Glomerular endothelial cell (primary cell): ENCODE data around the gene ANKMY1. TPM values are rescaled to one million over a fixed set of nuclear protein-coding genes. Genes with fewer than 3 reads are reported as not detected.
"Not testable (repeated sequence)": the region's sequence is repeated elsewhere in the genome, so short reads cannot be mapped to it uniquely, and the experiment has no call there.

ENCODE experiments used
- DNase-seq: peaks from one replicate; pipeline ENCODE4 v3.0.0-alpha.2; 2011; ENCODE audit warnings: low read depth, low spot score; ENCODE audit errors: extremely low read depth
- total RNA-seq: library from RNA; depleted of rRNA; stranded (reverse); fragments of >200 nt; gene quantifications from 2 replicates; pipeline ENCODE4 v1.2.3, GENCODE V29; 2015

The ANKMY1 gene
- total RNA-seq, 1 donor from 2014 or later, result 8.3 TPM

DNA sequence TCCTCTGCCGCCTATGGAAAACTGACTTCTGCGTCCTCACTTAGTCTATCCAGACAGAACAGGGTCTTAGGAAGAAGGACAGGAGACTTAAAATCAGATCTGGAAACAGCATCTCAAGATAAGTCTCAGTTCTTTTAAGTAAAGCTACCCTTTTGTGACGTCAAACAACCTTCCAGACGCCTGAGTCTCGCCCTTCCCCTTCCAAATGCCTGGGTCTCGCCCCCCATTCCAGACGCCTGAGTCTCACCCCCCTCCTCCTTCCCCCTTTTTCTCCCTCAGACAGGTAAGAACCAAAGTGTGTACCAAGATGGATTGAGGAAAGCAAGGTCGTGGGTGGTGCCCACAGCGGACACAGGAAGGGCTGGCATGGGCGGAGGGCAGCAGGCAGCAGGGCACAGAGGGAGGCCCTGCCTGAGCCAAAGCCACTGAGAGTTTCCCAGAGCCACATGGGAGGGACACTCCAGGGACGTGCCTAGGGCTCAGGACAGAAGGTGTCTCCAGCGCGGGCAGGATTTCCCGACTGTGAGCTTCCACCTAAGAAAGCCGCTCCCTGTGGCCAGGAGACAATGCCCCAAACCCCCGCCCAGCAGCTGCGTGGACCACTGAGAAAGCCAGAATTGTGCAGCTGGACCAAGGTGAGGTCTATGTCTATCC is 51.3 kb downstream of the ANKMY1 start:
- no peak for DNase-seq

DNA sequence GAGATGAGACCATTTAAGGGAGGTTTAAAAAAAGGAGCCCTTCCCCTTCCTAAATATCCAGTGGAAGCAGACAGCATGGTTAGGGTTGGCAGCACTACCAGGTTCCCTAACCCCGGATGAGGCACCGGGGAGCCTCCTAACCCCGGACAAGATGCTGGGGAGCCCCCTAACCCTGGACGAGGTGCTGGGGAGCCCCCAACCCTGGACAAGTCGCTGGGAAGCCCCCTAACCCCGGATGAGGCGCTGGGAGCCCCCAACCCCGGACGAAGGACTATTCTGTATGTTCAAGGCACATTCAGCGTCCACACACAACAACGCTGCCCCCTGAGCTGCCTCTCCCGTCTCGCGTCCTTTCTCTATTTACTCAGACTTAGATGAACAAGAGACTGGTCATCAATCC is 51.9 kb downstream of the ANKMY1 start:
- no peak for DNase-seq

DNA sequence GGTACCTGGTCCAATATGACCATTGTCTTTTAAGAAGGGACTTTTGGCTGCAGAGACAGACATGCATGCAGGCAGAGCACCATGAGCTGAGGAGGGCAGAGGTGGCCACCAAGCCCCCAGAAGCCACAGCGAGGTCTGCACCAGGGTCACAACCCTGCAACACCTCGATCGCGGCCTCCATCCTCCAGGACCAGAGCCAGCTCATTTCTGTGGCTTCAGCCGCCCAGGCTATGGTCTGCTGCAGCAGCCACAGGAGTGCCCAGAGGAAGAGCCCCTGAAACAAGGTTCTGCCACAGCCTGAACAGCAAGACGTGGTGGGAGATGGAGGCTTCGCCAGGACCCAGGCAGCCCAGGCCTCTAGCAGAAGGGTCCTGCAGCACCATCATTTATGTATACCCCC is 53.9 kb downstream of the ANKMY1 start:
- no peak for DNase-seq

DNA sequence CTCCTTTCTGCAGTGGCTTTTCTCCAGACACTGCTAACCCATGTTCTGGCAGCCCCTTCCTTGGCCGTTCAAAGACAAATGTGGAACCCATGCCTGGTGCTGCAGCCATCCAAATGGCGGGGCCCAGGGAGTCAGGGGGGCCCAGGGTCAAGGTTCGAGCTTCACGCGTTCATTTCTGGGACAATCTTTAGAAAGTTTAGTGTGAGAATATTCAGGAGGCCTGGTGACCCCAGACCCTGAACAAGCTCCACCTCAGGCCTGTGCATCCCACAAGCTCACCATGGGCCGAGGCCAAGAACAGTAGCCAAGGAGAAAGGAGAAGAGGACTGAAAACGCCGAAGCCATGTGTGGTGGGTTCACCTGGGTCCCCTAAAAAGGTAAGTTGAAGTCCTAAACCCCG is 54.4 kb downstream of the ANKMY1 start:
- no peak for DNase-seq

DNA sequence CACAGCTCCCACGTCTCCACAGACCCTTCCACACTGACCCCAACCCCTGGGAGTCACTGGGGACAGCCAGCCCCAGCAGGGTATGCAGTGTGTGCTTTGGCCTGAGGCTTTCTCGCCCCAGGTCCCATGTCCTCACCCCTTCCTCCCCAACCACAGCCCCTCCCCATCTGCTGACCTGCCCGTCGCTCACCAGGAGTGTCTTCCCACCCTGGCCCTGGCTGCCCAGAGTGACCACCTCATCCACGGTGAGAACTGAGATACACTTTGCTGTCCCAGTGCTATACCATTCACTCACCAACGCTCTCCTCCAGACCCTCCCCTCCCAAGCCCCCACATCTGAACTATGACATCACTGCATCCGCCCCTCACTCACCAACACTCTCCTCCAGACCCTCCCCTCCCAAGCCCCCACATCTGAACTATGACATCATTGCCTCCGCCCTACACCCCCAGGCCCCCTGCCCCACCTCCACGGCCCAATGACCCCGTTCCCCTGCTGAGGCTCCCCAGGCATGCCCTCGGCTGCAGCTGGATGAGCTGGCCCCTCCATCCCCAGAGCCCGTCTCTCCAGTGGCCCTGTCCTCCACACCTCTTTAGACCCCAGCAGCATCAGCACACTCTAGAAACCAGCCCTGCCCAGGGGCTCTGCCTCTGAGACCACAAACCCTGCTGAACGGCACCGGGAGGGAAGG is 55.2 kb downstream of the ANKMY1 start:
- DNase-seq, result no peak

DNA sequence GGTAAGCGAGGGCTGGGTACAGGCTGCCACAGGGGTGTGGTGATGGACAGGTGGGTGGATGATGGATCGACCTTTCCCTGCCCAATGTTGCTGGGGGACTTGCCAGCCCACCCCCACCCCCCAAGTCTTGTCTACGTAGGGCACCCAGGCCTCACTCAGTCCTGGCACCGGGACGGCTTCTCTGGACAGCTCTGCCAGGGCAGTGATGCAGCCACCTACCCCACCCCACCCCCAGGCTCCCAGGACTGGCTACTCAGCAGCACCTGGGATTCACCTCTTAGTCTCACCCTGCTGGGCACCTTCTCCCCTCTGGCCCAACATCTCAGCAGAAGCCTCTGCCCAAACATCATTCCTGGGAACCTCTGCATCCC is 55.7 kb downstream of the ANKMY1 start:
- no peak for DNase-seq

DNA sequence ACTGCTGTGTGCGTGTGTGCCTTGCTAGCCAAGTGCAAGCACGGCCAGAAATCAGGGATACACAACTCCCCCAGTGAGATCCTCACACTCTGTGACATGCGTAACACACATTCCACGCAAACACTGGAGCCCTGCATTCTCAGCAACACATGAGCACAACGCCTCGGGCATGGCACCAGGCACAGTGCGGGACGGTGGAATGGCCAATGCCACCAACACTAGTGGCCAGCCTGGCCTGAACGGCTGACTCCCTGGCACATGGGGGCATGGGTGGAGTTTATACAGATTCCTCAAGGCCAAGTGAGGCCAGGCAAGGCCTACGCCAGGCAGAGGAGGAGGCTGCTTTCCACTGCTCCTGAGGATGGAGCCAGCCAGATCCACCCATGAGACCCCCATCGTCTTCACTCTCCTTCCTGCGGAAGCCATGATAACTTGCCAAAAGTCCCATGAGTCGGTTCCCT is 56.2 kb downstream of the ANKMY1 start:
- no peak for DNase-seq

DNA sequence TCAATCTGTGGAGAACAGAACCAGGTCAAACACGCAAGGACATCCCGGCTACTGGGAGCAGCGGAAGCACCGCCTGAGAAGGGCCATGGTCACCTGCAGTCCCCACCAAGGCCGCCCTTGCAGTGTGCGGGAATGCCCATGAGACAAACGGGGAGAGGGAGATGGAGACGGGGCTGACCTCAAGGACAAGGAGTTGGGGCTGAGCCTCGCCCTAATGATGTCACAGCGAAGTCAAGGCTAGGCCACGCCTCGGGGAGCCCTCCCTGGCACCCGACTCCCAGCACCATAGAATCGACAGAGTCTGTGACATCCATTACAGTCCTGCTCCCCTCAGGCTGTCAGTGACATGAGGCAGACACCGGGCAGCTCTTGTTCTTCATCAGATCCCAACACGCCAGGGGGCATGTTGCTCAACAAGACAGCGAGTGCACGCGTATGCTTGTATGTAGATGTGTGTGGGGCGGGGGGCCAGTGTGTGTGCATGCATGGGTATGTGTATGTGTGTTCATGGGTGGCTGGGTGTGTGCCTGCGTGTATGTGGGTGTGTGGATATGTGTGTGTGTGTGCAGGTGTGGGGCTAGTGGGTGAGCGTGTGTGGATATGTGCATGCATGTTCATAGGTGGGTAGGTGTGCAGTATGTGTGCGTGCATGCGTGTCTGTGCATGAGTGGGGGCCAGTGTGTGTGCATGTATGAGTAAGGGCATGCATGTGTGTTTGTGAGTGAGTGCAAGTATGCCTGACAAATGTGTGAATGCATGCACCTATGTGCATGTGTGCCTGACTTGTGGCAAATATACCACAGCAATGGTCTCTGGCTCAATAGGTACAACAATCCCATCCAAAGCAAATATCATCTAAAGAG is 57.0 kb downstream of the ANKMY1 start:
- no peak for DNase-seq

DNA sequence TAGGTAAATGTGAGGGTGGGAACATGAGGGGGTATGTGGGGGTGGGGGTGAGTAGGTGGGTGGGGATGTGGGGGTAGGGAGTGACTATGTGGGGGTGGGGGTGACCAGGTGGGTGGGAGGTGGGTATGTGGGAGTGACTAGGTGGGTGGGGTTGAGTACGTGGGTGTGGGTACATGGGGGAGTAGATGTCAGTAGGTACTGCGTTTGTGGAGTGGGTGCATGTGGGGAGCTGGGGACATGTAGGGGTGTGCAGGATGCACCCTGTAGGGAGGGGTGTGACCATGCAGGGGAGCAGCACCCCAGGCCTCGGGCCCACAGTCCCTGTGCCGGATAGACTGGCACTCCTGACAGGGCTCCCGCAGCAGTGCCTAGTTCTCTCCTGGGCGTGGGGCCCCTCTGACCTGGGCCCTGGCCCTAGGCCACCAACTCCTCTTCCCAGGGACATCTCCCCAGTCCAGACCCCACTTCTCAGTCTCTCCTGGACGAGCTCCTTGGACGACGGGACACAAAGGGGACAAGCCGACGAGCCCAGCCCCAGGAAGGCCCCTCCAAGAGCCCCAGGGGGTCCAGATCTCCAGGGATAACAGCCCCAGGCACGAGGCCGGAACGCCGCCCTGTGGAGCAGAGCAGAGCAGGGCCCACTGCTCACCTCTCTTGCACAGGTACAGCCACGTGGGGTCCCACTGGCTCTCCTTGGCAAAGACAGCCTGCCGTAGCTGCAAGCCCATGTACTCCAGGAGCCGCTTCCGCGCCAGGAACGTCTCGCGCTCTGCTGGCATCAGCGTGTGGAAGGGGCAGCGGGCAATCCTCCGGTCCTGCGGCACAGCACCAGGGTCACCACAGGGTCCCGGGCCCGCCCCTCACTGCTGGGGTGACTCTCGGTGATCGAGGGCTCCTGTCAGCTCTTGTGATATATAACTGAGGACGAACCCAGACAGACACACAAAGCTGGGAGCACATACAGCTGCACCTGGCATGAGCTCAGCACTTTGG is 58.2 kb downstream of the ANKMY1 start:
- DNase-seq, result no peak

DNA sequence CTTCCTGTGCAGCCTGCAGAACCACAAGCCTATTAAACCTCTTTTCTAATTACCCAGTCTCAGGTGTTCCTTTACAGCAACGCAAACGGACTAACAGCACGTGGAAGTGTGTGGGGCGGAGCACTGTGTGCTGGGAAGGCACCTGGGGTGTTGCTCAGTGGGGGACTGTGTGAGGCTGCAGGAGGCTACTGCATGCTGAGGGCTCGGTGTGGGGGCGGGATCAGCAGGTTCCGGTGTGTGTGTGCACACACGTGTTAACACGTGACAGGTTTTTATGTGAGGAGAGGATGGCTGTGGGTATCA is 58.9 kb downstream of the ANKMY1 start:
- DNase-seq, result no peak

DNA sequence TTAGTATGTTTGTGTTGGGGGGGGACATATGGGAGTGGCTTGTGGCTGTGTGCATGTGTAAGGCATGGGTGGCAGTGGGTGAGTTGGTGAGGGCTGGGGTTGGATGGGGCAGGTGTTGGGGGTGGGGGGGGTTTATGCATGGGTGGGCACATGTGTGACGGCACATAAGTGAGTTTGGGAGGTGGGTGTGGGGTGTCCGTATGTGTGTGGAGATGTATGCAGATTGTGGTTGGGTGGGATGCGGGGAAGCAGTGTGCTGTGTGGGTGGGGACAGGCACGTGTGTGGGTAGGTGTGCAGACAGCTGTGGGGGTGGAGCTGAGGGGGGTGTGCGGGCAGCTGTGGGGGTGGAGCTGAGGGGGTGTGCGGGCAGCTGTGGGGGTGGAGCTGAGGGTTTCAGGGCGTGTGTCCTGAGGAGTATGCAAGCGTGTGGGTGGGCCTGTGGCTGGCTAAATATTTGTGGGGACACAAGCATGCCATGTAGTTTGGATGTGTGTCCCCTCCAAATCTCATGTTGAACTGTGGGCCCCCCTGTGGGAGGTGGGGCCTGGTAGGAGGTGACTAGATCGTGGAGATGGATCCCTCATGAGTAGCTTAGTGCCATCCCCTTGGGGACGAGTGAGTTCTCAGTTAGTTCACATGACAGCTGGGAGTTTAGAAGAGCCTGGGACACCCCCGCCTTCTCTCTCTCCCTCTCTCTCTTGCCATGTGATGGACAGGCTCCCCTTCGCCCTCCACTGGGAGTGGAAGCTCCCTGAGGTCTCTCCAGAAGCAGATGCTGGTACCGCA is 59.4 kb downstream of the ANKMY1 start:
- no peak for DNase-seq

DNA sequence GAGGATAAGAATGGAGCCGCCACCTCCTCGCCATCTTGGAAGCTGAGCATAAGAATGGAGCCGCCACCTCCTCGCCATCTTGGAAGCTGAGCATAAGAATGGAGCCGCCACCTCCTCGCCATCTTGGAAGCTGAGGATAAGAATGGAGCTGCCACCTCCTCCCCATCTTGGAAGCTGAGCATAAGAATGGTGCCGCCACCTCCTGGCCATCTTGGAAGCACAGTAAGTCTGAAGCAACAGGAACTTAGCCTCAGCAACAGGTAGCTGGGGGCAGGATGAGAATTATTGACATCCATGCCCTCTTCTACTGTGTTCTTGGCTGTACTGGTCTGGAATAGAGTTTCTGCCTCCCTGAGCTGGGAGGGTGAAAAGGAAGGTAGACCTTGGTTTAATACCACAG is 60.7 kb downstream of the ANKMY1 start:
- DNase-seq, result not testable (repeated sequence)

DNA sequence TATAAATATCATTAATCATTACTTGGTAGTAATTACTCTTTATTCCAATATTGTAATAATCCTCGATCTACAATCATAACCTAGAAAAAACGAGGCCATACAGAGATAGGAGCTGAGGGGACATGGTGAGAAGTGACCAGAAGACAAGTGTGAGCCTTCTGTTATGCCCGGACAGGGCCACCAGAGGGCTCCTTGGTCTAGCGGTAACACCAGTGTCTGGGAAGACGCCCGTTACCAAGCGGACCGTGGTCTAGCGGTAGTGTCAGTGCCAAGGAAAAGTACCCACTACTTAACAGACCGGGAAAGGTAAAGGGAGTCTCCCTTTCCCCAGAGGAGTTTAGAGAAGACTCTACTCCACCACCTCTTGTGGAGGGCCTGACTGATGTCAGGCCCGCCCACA is 62.8 kb downstream of the ANKMY1 start:
- DNase-seq, result not testable (repeated sequence)

DNA sequence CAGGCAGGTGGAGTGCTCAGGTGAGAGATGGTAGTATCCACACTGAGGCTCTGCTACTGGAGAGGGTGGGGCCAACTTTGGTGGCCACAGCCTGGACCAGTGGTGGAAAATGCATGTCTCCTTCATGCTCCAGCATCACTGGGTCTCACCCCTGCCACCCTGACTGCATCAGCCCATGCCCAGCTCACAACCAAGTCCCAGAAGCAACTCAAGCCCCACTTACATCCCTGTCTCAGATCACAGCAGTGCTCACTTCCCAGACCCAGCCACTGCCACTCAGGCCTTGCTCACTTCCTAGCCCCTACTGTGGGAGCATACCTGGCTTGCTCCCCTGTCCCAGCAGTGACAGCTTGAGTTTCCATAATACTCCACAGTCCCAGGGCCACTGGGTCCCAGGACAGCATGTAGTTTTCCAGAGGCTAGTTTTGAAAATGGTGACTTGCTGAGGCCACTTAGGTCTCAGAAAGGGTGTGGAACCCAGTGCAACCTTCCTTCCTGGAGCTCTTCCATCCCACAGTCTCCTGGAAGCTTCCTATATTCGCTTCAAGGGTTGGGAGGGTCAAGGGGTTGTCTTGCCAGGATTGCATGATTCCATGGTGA is 63.5 kb downstream of the ANKMY1 start:
- no peak for DNase-seq

DNA sequence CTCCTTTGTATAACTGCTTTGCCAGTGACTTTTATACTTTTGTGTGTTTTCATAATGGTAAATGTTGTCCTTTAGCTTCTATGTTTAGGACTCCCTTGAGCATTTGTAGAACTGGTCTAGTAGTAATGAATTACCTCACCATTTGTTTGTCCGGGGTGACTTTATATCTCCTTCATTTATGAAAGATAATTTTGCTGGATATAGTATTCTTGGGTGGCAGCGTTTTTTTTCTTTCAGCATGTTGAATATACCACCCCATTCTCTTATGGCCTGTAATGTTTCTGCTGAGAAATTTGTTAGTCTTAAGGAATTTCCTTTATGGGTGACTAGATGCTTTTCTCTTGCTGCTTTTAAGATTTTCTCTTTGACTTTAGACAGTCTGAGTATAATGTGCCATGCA is 66.3 kb downstream of the ANKMY1 start:
- no peak for DNase-seq

DNA sequence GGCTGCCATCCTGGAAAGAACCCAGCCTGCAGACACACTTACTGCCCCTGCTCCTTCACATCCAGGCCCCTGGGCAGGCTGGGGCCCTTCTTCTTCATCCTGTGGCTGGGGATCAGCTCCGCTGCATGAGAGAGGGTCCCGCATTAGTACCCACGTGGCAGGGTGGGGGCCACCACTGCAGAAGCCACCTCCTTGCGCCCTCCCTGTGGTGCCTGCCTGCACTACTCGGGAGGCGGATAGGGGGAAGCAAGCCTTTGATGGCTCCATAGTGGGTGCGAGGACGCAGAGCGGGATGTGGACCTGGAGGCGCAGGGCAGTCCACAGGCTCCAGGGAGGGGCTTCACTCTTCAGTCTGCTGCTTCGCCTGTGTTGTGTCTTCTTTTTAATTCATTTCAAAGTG is 75.6 kb downstream of the ANKMY1 start:
- no peak for DNase-seq

DNA sequence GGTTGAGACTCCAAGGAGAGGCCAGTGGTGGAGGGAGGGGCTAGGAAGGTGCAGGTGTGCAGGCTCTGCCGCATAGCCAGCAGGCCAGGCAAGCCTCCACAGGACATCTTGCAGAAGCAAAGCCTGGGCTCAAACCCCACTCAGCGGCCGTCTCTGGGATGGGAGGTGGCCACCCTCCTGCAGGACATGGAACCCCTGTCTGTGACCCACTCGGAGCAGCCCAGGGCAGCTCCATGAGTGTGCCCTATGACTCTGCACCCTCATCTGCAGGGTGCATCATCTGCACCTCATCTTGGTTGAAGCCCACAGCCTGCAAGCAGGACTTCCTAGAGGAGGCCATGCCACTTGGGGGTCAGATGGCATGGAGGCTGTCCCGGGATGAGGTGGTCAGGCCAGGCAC is 76.1 kb downstream of the ANKMY1 start:
- no peak for DNase-seq

DNA sequence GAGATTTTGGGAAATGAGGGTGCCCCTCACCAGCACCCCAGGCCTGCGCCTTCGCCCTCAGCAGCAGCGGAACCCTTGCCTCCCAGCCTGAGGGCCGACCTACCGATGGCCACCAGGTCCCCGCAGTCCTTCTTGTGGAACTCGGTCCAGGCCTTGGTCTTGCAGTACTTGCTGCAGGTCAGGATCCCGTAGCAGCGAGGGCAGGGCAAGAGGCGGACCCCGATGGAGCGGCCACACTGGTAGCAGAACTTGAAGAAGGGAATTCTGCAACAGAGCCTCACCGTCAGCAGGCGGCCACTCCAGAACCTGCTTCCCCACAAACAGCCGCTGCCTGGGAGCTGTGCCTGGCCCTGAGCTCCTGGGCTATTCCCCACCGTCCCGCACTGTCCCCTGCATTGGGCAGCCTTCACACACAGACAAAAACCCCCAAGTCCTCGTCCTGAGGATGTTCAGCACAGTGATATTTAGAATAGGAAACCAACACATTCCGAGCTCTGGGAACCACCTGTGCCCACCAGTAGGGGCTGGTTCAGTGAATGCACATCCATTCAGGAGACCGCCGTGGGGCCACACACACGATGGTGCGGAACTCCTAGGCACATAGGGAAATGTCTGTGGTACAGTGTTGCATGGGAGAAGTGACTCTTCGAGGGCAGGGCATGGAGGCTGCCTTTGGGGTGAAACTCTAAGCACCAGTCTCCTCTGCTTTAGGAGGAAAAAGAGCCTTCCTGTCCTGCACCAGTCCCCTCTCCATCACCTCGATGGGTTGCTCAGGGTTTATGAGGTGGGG is 76.8 kb downstream of the ANKMY1 start:
- DNase-seq, result no peak

DNA sequence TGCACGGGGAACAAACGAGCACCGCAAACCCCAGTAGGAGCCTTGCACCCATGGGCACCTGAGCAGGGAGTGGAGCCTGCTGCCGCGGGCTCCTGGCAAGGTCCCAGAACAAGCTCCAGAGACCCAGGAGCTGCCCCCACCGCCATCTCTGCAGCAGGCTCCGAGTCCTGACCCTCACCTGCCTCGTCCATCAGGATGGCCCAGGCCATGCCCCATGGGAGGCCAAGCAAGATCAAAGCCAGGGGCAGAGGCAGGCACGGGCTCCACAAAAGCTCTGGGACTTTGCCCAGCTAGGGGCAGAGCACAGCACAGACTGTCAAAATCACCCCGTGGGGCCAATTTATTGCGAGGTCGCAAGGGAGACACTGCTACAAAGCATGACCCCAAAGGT is 78.7 kb downstream of the ANKMY1 start:
- no peak for DNase-seq
